Fibroblast of lung (primary cell): ENCODE data around the gene CFAP100. TPM values are rescaled to one million over a fixed set of nuclear protein-coding genes. Genes with fewer than 3 reads are reported as not detected.

Source experiments
- DNase-seq, 2 donors: peaks; one replicate each; pipeline versions ENCODE4 v3.0.0 to v3.0.0-alpha.2; 2010; ENCODE audit warnings: low read depth in 2 of 2
- H2AFZ ChIP-seq: 2 replicates; pipeline ENCODE4 v1.5.1; 2012; ENCODE audit warnings: low read length, control low read depth, inconsistent platforms
- H3K27ac ChIP-seq: 2 replicates; pipeline ENCODE4 v1.5.1; 2011; ENCODE audit warnings: low read length, control low read depth; ENCODE audit not compliant: insufficient read depth
- H3K27me3 ChIP-seq: 2 replicates; pipeline ENCODE4 v1.5.1; 2011; ENCODE audit warnings: mild to moderate bottlenecking, low read length; ENCODE audit not compliant: control insufficient read depth, insufficient read depth
- H3K36me3 ChIP-seq: 2 replicates; pipeline ENCODE4 v1.5.1; 2011; ENCODE audit warnings: low read length; ENCODE audit not compliant: control insufficient read depth, insufficient read depth
- H3K4me1 ChIP-seq: 2 replicates; pipeline ENCODE4 v1.5.1; 2011; ENCODE audit warnings: low read length; ENCODE audit not compliant: control insufficient read depth, insufficient read depth; ENCODE audit errors: extremely low read depth
- H3K4me2 ChIP-seq: 2 replicates; pipeline ENCODE4 v1.5.1; 2011; ENCODE audit warnings: low read length, control low read depth; ENCODE audit not compliant: insufficient read depth; ENCODE audit errors: extremely low read depth
- H3K4me3 ChIP-seq, 4 experiments: fragments of 200-600 bp in 1 of 4; sonication (generic) in 1 of 4; replicated peaks in 1 of 4; 2 replicates each; pipeline ENCODE4 v1.5.1; 2011 to 2016; ENCODE audit warnings: low read length in 4 of 4, low read depth in 3 of 4, mild to moderate bottlenecking in 3 of 4, control low read depth in 2 of 4, inconsistent platforms in 1 of 4, mixed read lengths in 1 of 4; ENCODE audit not compliant: insufficient read depth in 1 of 4; ENCODE audit errors: control extremely low read depth in 1 of 4
- H3K79me2 ChIP-seq: 2 replicates; pipeline ENCODE4 v1.5.1; 2012; ENCODE audit warnings: mild to moderate bottlenecking, low read length, inconsistent platforms; ENCODE audit not compliant: control insufficient read depth, insufficient read depth
- H3K9ac ChIP-seq: 2 replicates; pipeline ENCODE4 v1.5.1; 2011; ENCODE audit warnings: mild to moderate bottlenecking, low read length, control low read depth; ENCODE audit not compliant: insufficient read depth
- H3K9me3 ChIP-seq: 2 replicates; pipeline ENCODE4 v1.5.1; 2012; ENCODE audit warnings: low read depth, low read length; ENCODE audit not compliant: control insufficient read depth, insufficient read depth
- H4K20me1 ChIP-seq: 2 replicates; pipeline ENCODE4 v1.5.1; 2011; ENCODE audit warnings: low read length; ENCODE audit not compliant: control insufficient read depth, insufficient read depth; ENCODE audit errors: extremely low read depth
- EZH2 ChIP-seq: IDR thresholded peaks from 2 replicates; pipeline ENCODE4 v1.5.1; 2012; ENCODE audit warnings: low read length, control low read depth, mild to moderate bottlenecking; ENCODE audit errors: missing control alignments
- polyA plus RNA-seq, 2 donors: library from polyadenylated mRNA; depleted of rRNA in 1 of 2; stranded (reverse) in 1 of 2; unstranded in 1 of 2; fragments of >200 nt; gene quantifications; 2 replicates each; pipeline ENCODE4 v1.2.1, GENCODE V29; 2011 to 2012; ENCODE audit warnings: missing spikeins in 1 of 2
- total RNA-seq: library from RNA; depleted of rRNA; stranded (reverse); fragments of >200 nt; gene quantifications from 2 replicates; pipeline ENCODE4 v1.2.1, GENCODE V29; 2014
- TF ChIP-seq, protein P1 (sequence below), 2 donors: IDR thresholded peaks in 1 of 2; conservative IDR thresholded peaks in 1 of 2; 1 replicate in 1 of 2; 2 replicates in 1 of 2; pipeline ENCODE4 v1.5.1; 2011 to 2012; ENCODE audit warnings: low read length in 2 of 2, control low read depth in 1 of 2, inconsistent platforms in 1 of 2, low read depth in 1 of 2, mild to moderate bottlenecking in 1 of 2

CFAP100 gene
- total and polyA plus RNA-seq, 2 donors (not counting 1 experiment from before 2014, with no cell fraction given), result not detected

DNA sequence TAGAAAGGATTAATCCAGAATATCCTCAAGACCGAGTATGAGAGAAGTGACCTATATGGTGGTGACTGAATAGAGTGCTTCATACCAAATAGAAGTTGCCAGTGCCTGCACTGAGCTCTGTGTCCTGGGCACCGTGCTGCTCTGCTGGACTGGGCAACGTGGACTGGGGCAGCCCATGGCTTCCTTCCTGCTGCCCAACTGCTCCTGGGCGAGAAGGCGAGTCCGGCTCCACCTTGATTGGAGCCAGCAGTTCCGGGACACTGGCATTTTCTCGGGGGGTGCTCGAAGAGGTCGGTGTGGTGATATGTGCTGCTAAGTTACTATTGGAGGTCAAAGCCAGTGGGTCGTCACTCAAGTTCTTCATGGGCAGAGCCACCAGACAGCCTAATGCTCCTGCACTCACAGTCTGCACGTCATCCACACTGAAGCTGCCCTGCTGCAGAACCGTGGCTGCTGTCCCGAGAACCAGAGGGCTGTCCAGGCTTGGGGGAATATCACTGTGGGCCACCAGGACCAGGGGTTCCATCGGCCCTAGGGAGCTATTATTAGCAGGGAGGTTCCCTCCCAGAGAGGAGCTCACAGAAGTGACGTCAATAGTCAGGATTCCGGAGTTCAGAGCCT lies 66.9 kb downstream of the CFAP100 start:
- Histone ChIP-seq H2AFZ (no peak overlapping the region), H3K4me3 (no peak overlapping the region), H3K4me2 (no peak overlapping the region), H3K27me3 (no peaks in the 10 kb centered on the region), H3K36me3 (peaks cover 32% of the 10 kb centered on the region), H3K79me2 (no peaks in the 10 kb centered on the region), H3K27ac (no peak overlapping the region), H3K9me3 (no peaks in the 10 kb centered on the region), H4K20me1 (no peaks in the 10 kb centered on the region), H3K9ac (no peak overlapping the region), H3K4me1 (no peaks in the 10 kb centered on the region)
- DNase-seq, result no peak
- no peak for TF ChIP-seq EZH2
- TF ChIP-seq, protein P1, sequence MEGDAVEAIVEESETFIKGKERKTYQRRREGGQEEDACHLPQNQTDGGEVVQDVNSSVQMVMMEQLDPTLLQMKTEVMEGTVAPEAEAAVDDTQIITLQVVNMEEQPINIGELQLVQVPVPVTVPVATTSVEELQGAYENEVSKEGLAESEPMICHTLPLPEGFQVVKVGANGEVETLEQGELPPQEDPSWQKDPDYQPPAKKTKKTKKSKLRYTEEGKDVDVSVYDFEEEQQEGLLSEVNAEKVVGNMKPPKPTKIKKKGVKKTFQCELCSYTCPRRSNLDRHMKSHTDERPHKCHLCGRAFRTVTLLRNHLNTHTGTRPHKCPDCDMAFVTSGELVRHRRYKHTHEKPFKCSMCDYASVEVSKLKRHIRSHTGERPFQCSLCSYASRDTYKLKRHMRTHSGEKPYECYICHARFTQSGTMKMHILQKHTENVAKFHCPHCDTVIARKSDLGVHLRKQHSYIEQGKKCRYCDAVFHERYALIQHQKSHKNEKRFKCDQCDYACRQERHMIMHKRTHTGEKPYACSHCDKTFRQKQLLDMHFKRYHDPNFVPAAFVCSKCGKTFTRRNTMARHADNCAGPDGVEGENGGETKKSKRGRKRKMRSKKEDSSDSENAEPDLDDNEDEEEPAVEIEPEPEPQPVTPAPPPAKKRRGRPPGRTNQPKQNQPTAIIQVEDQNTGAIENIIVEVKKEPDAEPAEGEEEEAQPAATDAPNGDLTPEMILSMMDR (conservative IDR thresholded peaks at IDR 0.05 in 1 of 2, IDR thresholded peaks at IDR 0.05 in 1 of 2; ENCODE audit: low read depth in 1 of 2, low read length in 2 of 2), result no peak

DNA sequence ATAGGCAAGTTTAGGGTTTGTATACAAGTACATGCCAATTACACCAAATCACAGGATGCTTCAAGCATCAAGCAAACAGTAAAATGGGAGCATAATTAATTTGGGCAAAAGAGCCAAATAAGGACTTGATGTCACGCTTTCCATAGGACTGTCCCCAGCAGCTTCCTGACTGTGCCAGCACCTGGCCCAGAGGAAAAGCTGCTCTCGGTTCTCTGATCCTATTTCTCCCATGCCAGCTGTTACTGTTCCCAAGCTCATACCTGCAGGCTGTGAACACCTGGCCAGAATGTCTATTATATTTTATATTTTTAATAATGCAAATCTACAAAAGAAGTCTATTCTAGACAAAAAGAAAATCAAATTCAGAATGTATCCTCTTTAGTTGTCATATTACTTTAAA lies 68.8 kb downstream of the CFAP100 start:
- no peak for DNase-seq
- H4K20me1 ChIP-seq, result no peaks in the 10 kb centered on the region
- no peak overlapping the region for H3K9ac ChIP-seq
- H3K36me3 ChIP-seq, result peaks cover 37% of the 10 kb centered on the region
- no peak for TF ChIP-seq EZH2
- TF ChIP-seq, protein P1 (conservative IDR thresholded peaks at IDR 0.05 in 1 of 2, IDR thresholded peaks at IDR 0.05 in 1 of 2; ENCODE audit: low read depth in 1 of 2, low read length in 2 of 2), result no peak
- no peaks in the 10 kb centered on the region for H3K9me3 ChIP-seq
- no peaks in the 10 kb centered on the region for H3K27me3 ChIP-seq
- H3K4me1 ChIP-seq, result no peaks in the 10 kb centered on the region
- H3K4me3 ChIP-seq, result no peak overlapping the region
- peaks cover 4% of the 10 kb centered on the region for H3K79me2 ChIP-seq
- no peak overlapping the region for H3K27ac ChIP-seq
- H3K4me2 ChIP-seq, result no peak overlapping the region
- no peak overlapping the region for H2AFZ ChIP-seq

DNA sequence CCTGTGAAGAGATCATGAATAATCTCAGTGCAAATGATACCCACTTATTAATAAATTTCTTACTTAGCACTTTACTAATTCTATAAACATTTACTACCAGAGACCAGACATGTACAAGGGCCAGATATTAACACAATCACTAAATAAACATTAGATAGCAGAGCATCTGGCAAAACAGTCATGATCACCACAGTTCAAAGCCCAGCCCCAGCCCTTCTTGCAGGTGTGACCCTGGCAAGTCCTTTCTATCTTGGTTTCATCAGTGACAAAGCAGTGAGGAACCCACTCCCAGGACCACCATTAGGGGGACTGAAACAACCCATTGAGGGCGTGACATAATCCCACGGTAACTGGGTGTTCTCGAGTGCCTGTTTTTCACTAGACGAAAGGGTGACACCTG lies 69.4 kb downstream of the CFAP100 start:
- DNase-seq, result no peak
- Histone ChIP-seq H3K27ac (no peak overlapping the region), H3K4me1 (no peaks in the 10 kb centered on the region), H3K36me3 (peaks cover 39% of the 10 kb centered on the region), H3K27me3 (no peaks in the 10 kb centered on the region), H4K20me1 (no peaks in the 10 kb centered on the region), H3K9ac (no peak overlapping the region), H3K79me2 (peaks cover 8% of the 10 kb centered on the region), H2AFZ (no peak overlapping the region), H3K4me3 (no peak overlapping the region), H3K4me2 (no peak overlapping the region), H3K9me3 (no peaks in the 10 kb centered on the region)
- TF ChIP-seq, protein P1 (conservative IDR thresholded peaks at IDR 0.05 in 1 of 2, IDR thresholded peaks at IDR 0.05 in 1 of 2; ENCODE audit: low read depth in 1 of 2, low read length in 2 of 2), result no peak
- TF ChIP-seq EZH2, result no peak
